Osteocyte (in vitro differentiated cells): Measurements from ENCODE around the gene C10orf95. TPM values are rescaled to one million over a fixed set of nuclear protein-coding genes. Genes with fewer than 3 reads are reported as not detected.
A peak's percentile ranks its signal among the peaks of the same experiment; 100 is the strongest.

Source experiments
- DNase-seq: peaks from one replicate; pipeline ENCODE4 v3.0.0; 2021; ENCODE audit warnings: mixed read lengths; ENCODE audit not compliant: unreplicated experiment; ENCODE audit errors: extremely low spot score
- H3K27ac Mint-ChIP-seq: one replicate; pipeline ENCODE4 v1.8.0; 2021; ENCODE audit warnings: mild to moderate bottlenecking, mixed read lengths; ENCODE audit not compliant: unreplicated experiment
- H3K27me3 Mint-ChIP-seq: one replicate; pipeline ENCODE4 v1.8.0; 2021; ENCODE audit warnings: mixed read lengths; ENCODE audit not compliant: unreplicated experiment
- H3K36me3 Mint-ChIP-seq: one replicate; pipeline ENCODE4 v1.8.0; 2021; ENCODE audit warnings: mixed read lengths; ENCODE audit not compliant: unreplicated experiment
- H3K4me1 Mint-ChIP-seq: one replicate; pipeline ENCODE4 v1.8.0; 2021; ENCODE audit warnings: mixed read lengths; ENCODE audit not compliant: unreplicated experiment
- H3K4me3 Mint-ChIP-seq: one replicate; pipeline ENCODE4 v1.8.0; 2021; ENCODE audit warnings: mild to moderate bottlenecking, moderate library complexity, mixed read lengths; ENCODE audit not compliant: unreplicated experiment
- H3K9me3 Mint-ChIP-seq: one replicate; pipeline ENCODE4 v1.8.0; 2021; ENCODE audit warnings: mixed read lengths; ENCODE audit not compliant: unreplicated experiment
- CTCF ChIP-seq: fragments of 200-600 bp; sonication (generic); IDR thresholded peaks from 2 replicates; pipeline ENCODE4 v1.5.0; 2021; ENCODE audit warnings: antibody characterized with exemption, mild to moderate bottlenecking, moderate library complexity
- total RNA-seq: library from RNA; stranded (reverse); gene quantifications from 2 replicates; pipeline ENCODE4 v1.2.1, GENCODE V29; 2021

The C10orf95 gene
- total RNA-seq, 1 donor from 2014 or later: not detected

GRCh38 chr10:102484021-102484420 lies 32.7 kb upstream of the C10orf95 start:
- Mint-ChIP-seq H3K4me1 (no peaks in the 10 kb centered on the region), H3K27ac (no peak overlapping the region), H3K27me3 (no peaks in the 10 kb centered on the region), H3K4me3 (no peak overlapping the region), H3K36me3 (peaks cover 36% of the 10 kb centered on the region), H3K9me3 (no peaks in the 10 kb centered on the region)
- DNase-seq: no peak
- TF ChIP-seq CTCF: no peak

- no peaks in the 10 kb centered on the region for H3K4me1 Mint-ChIP-seq
- H3K27ac Mint-ChIP-seq: no peak overlapping the region
- peaks cover 20% of the 10 kb centered on the region for H3K36me3 Mint-ChIP-seq
- H3K9me3 Mint-ChIP-seq: no peaks in the 10 kb centered on the region
- no peak for TF ChIP-seq CTCF
- H3K4me3 Mint-ChIP-seq: no peak overlapping the region
- DNase-seq: no peak
- H3K27me3 Mint-ChIP-seq: no peaks in the 10 kb centered on the region
These were observed 29.1 kb upstream of the C10orf95 start for GRCh38 chr10:102480396-102480795.

- peak overlapping the region; percentile 15 for H3K27ac Mint-ChIP-seq
- no peak for DNase-seq
- H3K36me3 Mint-ChIP-seq: peaks cover 23% of the 10 kb centered on the region
- no peak overlapping the region for H3K4me3 Mint-ChIP-seq
- no peaks in the 10 kb centered on the region for H3K4me1 Mint-ChIP-seq
- H3K27me3 Mint-ChIP-seq: no peaks in the 10 kb centered on the region
- no peak for TF ChIP-seq CTCF
- no peaks in the 10 kb centered on the region for H3K9me3 Mint-ChIP-seq
These were observed 28.3 kb upstream of the C10orf95 start for GRCh38 chr10:102479651-102480050.

- no peak overlapping the region for H3K4me3 Mint-ChIP-seq
- no peaks in the 10 kb centered on the region for H3K27me3 Mint-ChIP-seq
- H3K4me1 Mint-ChIP-seq: no peaks in the 10 kb centered on the region
These were observed 25.3 kb upstream of the C10orf95 start for GRCh38 chr10:102476466-102477141.

More at GRCh38 chr10:102476466-102477141, 25.3 kb upstream of the C10orf95 start:
- TF ChIP-seq CTCF: no peak
- Mint-ChIP-seq H3K36me3 (peaks cover 12% of the 10 kb centered on the region), H3K27ac (no peak overlapping the region), H3K9me3 (no peaks in the 10 kb centered on the region)
- no peak for DNase-seq
